ENCODE measurements around the gene MDM2. TPM values are rescaled to one million over a fixed set of nuclear protein-coding genes. Genes with fewer than 3 reads are reported as not detected.

MDM2 gene
- total RNA-seq, 1 donor from 2014 or later = 153 TPM

GRCh38 chr12:68870443-68870842, 62.5 kb downstream of the MDM2 start:
- no peak for TF ChIP-seq CTCF (IDR thresholded peaks at IDR 0.05; ENCODE audit: unreplicated experiment)
- H3K27me3 Mint-ChIP-seq = no peaks in the 10 kb centered on the region
- DNase-seq (ENCODE audit: low spot score, unreplicated experiment) = no peak
- H3K27ac Mint-ChIP-seq = no peak overlapping the region
- peaks cover 3% of the 10 kb centered on the region for H3K4me1 Mint-ChIP-seq (ENCODE audit: low read depth)
- no peaks in the 10 kb centered on the region for H3K9me3 Mint-ChIP-seq (ENCODE audit: low read depth)
- peaks cover 4% of the 10 kb centered on the region for H3K36me3 Mint-ChIP-seq (ENCODE audit: insufficient read depth)
- no peak overlapping the region for H3K4me3 Mint-ChIP-seq (ENCODE audit: low read depth)

GRCh38 chr12:68871396-68871795, 63.4 kb downstream of the MDM2 start:
- Mint-ChIP-seq H3K4me3 (ENCODE audit: low read depth) (no peak overlapping the region), H3K27me3 (no peaks in the 10 kb centered on the region), H3K27ac (no peak overlapping the region), H3K36me3 (ENCODE audit: insufficient read depth) (peaks cover 4% of the 10 kb centered on the region), H3K4me1 (ENCODE audit: low read depth) (peaks cover 4% of the 10 kb centered on the region), H3K9me3 (ENCODE audit: low read depth) (no peaks in the 10 kb centered on the region)
- no peak for DNase-seq (ENCODE audit: low spot score, unreplicated experiment)
- TF ChIP-seq CTCF (IDR thresholded peaks at IDR 0.05; ENCODE audit: unreplicated experiment) = no peak

GRCh38 chr12:68871921-68872320, 63.9 kb downstream of the MDM2 start:
- Mint-ChIP-seq H3K9me3 (ENCODE audit: low read depth) (no peaks in the 10 kb centered on the region), H3K4me1 (ENCODE audit: low read depth) (peaks cover 9% of the 10 kb centered on the region), H3K27me3 (no peaks in the 10 kb centered on the region), H3K4me3 (ENCODE audit: low read depth) (no peak overlapping the region), H3K36me3 (ENCODE audit: insufficient read depth) (peaks cover 4% of the 10 kb centered on the region), H3K27ac (no peak overlapping the region)
- no peak for DNase-seq (ENCODE audit: low spot score, unreplicated experiment)
- peak; percentile 41 for TF ChIP-seq CTCF (IDR thresholded peaks at IDR 0.05; ENCODE audit: unreplicated experiment)

- Mint-ChIP-seq H3K9me3 (ENCODE audit: low read depth) (peaks cover under 1% of the 10 kb centered on the region), H3K36me3 (ENCODE audit: insufficient read depth) (peaks cover 8% of the 10 kb centered on the region), H3K27ac (no peak overlapping the region), H3K4me1 (ENCODE audit: low read depth) (peaks cover 12% of the 10 kb centered on the region), H3K4me3 (ENCODE audit: low read depth) (no peak overlapping the region), H3K27me3 (no peaks in the 10 kb centered on the region)
- no peak for DNase-seq (ENCODE audit: low spot score, unreplicated experiment)
- no peak for TF ChIP-seq CTCF (IDR thresholded peaks at IDR 0.05; ENCODE audit: unreplicated experiment)
Observed at GRCh38 chr12:68873316-68873715, 65.3 kb downstream of the MDM2 start.

- Mint-ChIP-seq H3K36me3 (ENCODE audit: insufficient read depth) (peaks cover 9% of the 10 kb centered on the region), H3K9me3 (ENCODE audit: low read depth) (peaks cover 5% of the 10 kb centered on the region), H3K4me3 (ENCODE audit: low read depth) (no peak overlapping the region)
Observed at GRCh38 chr12:68876461-68876860, 68.5 kb downstream of the MDM2 start.

More at GRCh38 chr12:68876461-68876860, 68.5 kb downstream of the MDM2 start:
- no peaks in the 10 kb centered on the region for H3K27me3 Mint-ChIP-seq
- peaks cover 9% of the 10 kb centered on the region for H3K4me1 Mint-ChIP-seq (ENCODE audit: low read depth)
- no peak for TF ChIP-seq CTCF (IDR thresholded peaks at IDR 0.05; ENCODE audit: unreplicated experiment)
- DNase-seq (ENCODE audit: low spot score, unreplicated experiment) = no peak
- peak overlapping the region; percentile 39 for H3K27ac Mint-ChIP-seq
